GM12875 (cell line): Measurements from ENCODE around the gene ADD1.

Source experiments
- H3K4me3 ChIP-seq: one replicate; pipeline ENCODE4 v1.5.1; 2011; ENCODE audit warnings: low read depth, low read length, control low read depth
- TF ChIP-seq, protein P1 (sequence below): IDR thresholded peaks from 2 replicates; pipeline ENCODE4 v1.5.1; 2011; ENCODE audit warnings: low read depth, mild to moderate bottlenecking, control low read depth, inconsistent platforms, low read length, moderate library complexity, borderline replicate concordance; ENCODE audit not compliant: insufficient read depth

The ADD1 gene

DNA sequence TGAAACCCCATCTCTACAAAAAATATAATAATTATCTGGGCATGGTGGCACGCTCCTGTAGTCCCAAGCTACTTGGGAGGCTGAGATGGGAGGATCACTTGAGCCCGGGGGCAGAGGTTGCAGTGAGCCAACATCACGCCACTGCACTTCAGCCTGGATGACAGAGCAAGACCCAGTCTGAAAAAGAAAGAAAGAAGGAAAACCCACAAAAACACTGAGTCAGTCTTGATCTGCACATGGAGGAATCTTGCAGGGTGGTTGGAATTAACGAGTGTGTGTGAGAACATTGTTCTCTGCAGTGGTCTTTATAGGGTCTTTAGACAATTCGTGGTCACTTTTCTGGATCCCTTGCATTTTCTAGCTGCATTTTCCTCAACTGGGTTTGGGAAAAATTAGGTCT is 23.2 kb downstream of the ADD1 start:
- TF ChIP-seq, protein P1, sequence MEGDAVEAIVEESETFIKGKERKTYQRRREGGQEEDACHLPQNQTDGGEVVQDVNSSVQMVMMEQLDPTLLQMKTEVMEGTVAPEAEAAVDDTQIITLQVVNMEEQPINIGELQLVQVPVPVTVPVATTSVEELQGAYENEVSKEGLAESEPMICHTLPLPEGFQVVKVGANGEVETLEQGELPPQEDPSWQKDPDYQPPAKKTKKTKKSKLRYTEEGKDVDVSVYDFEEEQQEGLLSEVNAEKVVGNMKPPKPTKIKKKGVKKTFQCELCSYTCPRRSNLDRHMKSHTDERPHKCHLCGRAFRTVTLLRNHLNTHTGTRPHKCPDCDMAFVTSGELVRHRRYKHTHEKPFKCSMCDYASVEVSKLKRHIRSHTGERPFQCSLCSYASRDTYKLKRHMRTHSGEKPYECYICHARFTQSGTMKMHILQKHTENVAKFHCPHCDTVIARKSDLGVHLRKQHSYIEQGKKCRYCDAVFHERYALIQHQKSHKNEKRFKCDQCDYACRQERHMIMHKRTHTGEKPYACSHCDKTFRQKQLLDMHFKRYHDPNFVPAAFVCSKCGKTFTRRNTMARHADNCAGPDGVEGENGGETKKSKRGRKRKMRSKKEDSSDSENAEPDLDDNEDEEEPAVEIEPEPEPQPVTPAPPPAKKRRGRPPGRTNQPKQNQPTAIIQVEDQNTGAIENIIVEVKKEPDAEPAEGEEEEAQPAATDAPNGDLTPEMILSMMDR = no peak
- no peak overlapping the region for H3K4me3 ChIP-seq

DNA sequence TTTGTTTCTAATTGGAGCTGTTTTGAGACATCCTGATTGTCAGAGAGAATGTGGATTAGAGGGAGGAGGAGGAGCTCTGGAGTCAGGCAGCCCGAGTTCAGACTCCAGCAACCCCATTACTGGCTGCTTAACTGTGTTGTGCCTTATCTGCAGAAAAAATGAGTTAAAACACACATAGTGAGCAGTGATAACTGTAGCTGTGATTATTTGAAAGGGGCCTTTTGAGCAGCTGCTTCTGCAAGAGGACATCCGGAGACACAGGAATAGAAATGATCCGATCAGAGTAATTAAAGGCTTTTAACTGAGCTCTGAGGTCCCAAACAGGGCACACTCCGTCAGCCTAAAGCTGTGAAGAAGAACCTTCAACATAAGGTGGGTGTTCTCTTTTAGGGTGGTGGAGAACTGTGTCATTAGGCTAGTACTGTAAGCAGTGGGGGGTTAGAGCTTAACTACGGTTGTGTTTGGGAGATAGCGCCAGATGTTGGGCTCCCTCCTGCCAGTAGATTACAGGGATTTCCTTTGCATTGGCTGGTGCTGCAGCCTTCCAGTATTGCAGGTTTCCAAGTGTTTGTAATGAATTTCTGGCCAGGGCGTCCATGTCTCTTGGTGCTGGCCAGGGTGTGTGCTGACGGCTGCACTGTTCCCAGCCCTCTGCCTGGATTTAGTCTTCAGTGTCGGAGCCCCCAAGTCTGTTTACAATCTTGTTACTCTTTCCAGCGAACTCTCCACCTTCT is 24.3 kb downstream of the ADD1 start:
- no peak overlapping the region for H3K4me3 ChIP-seq
- TF ChIP-seq, protein P1 = no peak

DNA sequence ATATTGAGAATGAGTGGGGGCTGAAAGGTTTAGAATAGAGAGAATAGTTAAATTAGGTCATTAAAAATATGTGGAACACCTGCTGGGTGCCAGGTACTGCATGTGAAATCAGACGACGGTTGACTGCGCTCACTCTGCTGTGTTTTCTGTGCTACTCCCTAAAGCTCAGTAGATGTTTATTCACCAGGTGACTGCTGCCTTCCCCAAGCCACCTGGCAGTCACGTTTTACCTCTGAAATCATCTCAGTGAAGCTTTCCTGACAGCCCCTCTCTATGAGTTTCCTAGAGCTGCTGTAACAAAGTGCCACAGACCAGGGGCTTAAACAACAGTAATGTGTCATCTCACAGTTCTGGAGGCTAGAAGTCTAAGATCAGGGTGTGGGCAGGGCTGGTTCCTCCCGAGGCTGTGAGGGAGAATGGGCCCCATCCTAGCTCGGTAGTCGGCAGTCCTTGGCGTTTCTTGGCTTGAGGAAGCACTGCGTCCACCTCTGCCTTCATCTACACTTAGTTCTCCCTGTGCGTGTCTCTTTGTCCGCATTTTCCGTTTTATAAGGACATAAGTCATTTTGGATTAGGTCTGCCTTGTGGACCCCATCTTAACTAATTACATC is 25.3 kb downstream of the ADD1 start:
- TF ChIP-seq, protein P1 = no peak
- H3K4me3 ChIP-seq = no peak overlapping the region

DNA sequence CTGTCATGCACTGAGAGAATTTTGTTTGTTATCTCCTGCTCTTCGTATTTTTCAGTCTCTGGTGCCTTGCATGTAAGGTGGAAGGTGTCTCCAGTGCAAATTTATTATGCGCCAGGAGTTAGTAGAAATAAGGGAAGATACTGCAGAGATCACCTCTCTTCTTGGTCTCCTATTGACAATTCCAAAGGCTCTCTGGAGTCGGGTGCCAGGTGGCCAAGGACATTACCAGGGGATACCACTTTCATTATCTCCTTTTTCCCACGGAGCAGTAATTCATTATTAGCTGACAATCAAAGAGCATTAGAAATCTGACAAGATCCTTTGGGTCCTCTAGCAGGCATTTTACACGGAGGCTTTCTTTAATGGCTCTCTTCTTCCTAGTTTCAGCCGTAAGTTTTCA is 26.0 kb downstream of the ADD1 start:
- TF ChIP-seq, protein P1 = no peak
- H3K4me3 ChIP-seq = no peak overlapping the region

DNA sequence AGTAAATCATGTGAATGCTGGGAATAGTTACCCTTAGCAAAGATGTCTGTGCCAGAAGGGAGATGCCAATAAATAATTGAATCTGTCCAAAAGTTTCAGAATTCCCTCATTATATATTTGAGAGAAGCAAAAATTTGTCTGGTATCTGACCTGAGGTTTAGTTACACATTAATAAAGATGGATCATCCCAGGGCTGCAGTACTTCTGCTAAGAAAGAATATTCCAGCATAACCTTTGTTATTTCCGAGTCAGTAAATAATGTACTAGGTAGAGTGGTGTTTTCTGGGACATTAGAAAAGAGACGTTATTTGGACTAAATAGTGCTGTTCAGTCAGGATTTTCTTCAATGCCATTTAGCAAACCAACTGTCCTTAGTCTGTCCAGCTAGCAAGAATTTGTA is 26.4 kb downstream of the ADD1 start:
- TF ChIP-seq, protein P1 = no peak
- H3K4me3 ChIP-seq = no peak overlapping the region

DNA sequence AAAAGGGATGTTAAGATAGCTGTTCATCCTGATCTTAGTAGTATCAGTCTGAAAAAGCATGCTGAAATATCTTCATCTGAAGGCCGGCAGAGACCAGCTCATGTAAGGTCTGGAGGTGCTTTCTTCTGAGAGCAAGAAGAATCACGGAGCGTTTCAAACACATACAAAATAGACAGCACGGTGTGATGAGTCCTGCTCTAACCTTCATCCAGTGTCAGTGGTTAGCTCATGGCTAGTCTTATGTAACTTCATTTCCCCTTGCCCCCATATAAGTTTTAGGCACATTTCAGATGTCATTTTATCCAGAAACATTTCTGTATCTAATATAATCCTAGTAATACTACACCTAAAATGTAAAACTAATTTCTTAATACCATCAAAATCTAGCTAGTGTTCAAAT is 27.8 kb downstream of the ADD1 start:
- TF ChIP-seq, protein P1 = no peak
- H3K4me3 ChIP-seq = no peak overlapping the region

DNA sequence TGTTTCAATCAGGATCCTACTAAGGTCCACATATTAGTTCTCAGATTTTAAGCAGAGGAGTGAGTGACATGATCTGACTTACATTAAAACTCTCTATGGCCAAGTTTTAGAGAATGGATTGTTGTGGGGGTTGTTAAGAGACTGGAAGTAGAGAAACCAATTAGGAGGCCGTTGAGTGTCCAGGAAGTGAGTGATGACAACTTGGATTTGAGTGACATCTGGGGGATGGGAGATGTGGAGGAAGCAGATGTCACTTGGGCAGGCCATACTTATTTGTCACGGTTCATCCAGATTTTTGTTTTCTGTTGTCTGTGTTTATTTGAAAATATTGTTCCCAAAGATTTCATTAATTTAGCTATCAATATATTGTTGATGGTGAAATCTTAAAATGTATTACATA is 28.3 kb downstream of the ADD1 start:
- TF ChIP-seq, protein P1 = no peak
- no peak overlapping the region for H3K4me3 ChIP-seq
